Tibial artery (tissue), 4 donors: ENCODE results near the gene USH1G.
"Not testable (repeated sequence)": the region's sequence is repeated elsewhere in the genome, so short reads cannot be mapped to it uniquely, and the experiment has no call there.

Experiments
- DNase-seq, 2 donors: peaks; one replicate each; pipeline ENCODE4 v3.0.0-alpha.2; 2019
- H3K27ac ChIP-seq, 2 donors: fragments of 200-600 bp; sonication (generic) in 1 of 2; 1 replicate in 1 of 2; 2 replicates in 1 of 2; pipeline ENCODE4 v1.5.1; 2018 to 2019; ENCODE audit warnings: mild to moderate bottlenecking in 1 of 2
- H3K27me3 ChIP-seq, 2 donors: fragments of 200-600 bp; sonication (generic) in 1 of 2; one replicate each; pipeline versions ENCODE4 v1.5.1 to v1.6.0; 2016 to 2019
- H3K36me3 ChIP-seq, 3 donors: fragments of 200-600 bp; sonication (generic) in 2 of 3; one replicate each; pipeline ENCODE4 v1.5.1; 2016 to 2019; ENCODE audit warnings: mild to moderate bottlenecking in 2 of 3
- H3K4me1 ChIP-seq, 4 donors: fragments of 200-600 bp; sonication (generic) in 2 of 4; 1 replicate in 3 of 4; 2 replicates in 1 of 4; pipeline ENCODE4 v1.5.1; 2016 to 2019
- H3K4me3 ChIP-seq, 2 donors: fragments of 200-600 bp; sonication (generic) in 1 of 2; 1 replicate in 1 of 2; 2 replicates in 1 of 2; pipeline ENCODE4 v1.5.1; 2018 to 2019; ENCODE audit warnings: mild to moderate bottlenecking in 2 of 2
- H3K9me3 ChIP-seq, 3 donors: fragments of 200-600 bp; sonication (generic) in 1 of 3; one replicate each; pipeline ENCODE4 v1.5.1; 2016 to 2019
- intact Hi-C: fragments of 100-400 bp; cut with DNase I; formaldehyde crosslinking; loops from one replicate; pipeline ENCODE4 v1.15.0; 2023; ENCODE audit warnings: low total_unique reads
- TF ChIP-seq, protein P1 (sequence below), 2 experiments: fragments of 200-600 bp in 1 of 2; fragments of 450-650 bp in 1 of 2; IDR thresholded peaks; one replicate each; pipeline ENCODE4 v1.5.1; 2017 to 2019; ENCODE audit warnings: antibody characterized with exemption in 2 of 2, mild to moderate bottlenecking in 1 of 2, moderate library complexity in 1 of 2

USH1G gene

DNA sequence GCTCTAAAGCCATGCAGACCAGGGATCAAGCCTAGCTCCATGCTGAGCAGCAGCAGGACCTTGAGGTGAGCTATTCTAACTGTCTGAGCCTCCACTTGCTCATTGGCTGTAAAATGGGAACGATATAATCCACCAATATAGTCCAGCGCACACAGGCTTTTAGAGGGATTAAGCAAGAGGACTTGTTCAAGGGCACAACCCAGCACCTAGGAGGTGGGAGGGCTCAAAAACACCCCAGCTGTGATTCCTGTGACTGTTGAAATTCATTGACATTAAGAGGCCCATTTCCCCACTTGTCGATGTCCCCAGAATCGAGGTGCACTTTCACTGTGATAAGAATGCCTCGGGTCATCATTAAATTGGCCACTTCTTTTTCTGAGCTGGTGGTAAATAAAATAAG lies 4.1 kb downstream of the USH1G start:
- H3K27ac ChIP-seq: no peak overlapping the region
- no peaks in the 10 kb centered on the region for H3K36me3 ChIP-seq
- no peak overlapping the region for H3K4me3 ChIP-seq
- TF ChIP-seq, protein P1, sequence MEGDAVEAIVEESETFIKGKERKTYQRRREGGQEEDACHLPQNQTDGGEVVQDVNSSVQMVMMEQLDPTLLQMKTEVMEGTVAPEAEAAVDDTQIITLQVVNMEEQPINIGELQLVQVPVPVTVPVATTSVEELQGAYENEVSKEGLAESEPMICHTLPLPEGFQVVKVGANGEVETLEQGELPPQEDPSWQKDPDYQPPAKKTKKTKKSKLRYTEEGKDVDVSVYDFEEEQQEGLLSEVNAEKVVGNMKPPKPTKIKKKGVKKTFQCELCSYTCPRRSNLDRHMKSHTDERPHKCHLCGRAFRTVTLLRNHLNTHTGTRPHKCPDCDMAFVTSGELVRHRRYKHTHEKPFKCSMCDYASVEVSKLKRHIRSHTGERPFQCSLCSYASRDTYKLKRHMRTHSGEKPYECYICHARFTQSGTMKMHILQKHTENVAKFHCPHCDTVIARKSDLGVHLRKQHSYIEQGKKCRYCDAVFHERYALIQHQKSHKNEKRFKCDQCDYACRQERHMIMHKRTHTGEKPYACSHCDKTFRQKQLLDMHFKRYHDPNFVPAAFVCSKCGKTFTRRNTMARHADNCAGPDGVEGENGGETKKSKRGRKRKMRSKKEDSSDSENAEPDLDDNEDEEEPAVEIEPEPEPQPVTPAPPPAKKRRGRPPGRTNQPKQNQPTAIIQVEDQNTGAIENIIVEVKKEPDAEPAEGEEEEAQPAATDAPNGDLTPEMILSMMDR (IDR thresholded peaks at IDR 0.05): no peak
- peaks cover 5 to 85% of the 10 kb centered on the region in 2 donors for H3K27me3 ChIP-seq
- H3K4me1 ChIP-seq: peaks cover 0 to 16% (median 11%) of the 10 kb centered on the region in 4 donors
- no peak for DNase-seq
- intact Hi-C loops: no loop called here
- H3K9me3 ChIP-seq: no peaks in the 10 kb centered on the region

DNA sequence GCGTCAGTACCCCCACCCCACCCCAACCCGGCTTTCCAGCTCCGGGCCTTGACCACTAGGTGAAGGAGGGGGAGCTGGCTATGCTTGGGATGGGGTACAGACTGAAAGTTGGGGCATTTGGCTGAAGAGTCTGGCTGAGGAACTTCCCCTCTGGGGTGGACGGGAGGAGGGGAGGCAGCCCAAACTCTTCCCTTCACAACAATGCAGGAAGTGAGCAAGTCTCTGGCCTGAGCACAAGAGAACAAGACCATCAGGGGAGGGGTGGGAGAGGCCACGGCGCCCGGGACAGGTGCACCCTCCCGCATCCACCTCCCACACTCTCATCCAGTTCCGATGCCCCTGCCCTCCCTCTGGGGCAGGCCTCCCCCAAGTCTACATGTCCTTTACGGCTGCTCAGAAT lies 5.6 kb downstream of the USH1G start:
- DNase-seq: no peak
- H3K27me3 ChIP-seq: peaks cover 0 to 70% of the 10 kb centered on the region in 2 donors
- intact Hi-C loops: no loop called here
- TF ChIP-seq, protein P1 (IDR thresholded peaks at IDR 0.05): no peak
- H3K4me3 ChIP-seq: no peak overlapping the region
- no peaks in the 10 kb centered on the region for H3K9me3 ChIP-seq
- no peak overlapping the region for H3K27ac ChIP-seq
- no peaks in the 10 kb centered on the region for H3K36me3 ChIP-seq
- H3K4me1 ChIP-seq: peaks cover 0 to under 1% (median 0%) of the 10 kb centered on the region in 4 donors

DNA sequence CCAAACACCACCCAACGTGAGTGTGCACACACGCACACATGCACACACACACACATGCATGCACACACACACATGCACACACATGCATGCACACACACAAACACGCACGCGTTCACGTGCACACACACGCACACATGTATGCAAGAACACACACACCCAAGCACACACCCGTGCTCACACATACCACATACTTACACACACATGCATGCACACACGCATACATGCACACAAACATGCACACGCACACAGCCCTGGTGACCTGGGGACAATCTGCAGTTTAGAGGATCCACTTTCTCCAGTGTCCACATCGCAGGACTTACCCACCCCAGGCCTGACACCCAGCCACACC lies 6.2 kb downstream of the USH1G start:
- no peak for DNase-seq
- H3K4me3 ChIP-seq: no peak overlapping the region
- H3K9me3 ChIP-seq: no peaks in the 10 kb centered on the region
- intact Hi-C loops: no loop called here
- peaks cover 0 to 64% of the 10 kb centered on the region in 2 donors for H3K27me3 ChIP-seq
- H3K27ac ChIP-seq: no peak overlapping the region
- TF ChIP-seq, protein P1 (IDR thresholded peaks at IDR 0.05): no peak
- H3K4me1 ChIP-seq: no peaks in the 10 kb centered on the region
- no peaks in the 10 kb centered on the region for H3K36me3 ChIP-seq

DNA sequence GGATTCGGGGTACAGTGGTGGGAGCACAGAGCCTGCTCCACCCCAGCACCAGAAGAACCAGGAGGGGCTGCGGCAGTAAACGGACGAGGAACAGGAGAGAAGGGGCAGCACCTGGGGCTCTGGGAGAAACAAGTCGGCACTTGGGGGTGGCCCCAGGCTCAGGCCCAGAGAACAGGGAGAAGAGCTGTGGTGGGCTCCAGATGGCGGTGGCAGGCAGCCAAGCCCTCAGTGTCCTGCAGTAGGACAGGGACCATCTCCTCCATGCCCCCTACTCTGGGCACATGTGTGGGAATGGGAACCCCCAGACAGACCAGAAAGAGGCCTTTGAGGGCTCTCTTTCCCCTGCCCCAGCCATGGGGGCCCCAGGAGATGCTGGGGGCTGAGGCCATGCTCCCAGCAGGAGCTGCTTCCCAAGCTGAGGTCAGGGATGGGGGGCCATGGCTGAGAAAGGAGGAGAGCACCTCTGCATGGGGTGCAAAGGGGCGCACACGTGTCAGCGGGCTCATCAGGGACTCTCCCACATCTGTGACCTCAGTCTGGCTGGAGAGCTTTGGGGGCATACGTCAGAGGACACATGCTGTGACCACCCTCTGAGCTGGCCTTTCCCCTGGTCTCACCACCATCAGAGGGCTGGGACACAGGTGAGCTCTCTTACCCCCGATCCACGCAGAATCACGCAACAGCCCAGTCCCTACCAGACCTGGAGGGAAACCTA lies 6.8 kb downstream of the USH1G start:
- H3K4me1 ChIP-seq: no peaks in the 10 kb centered on the region
- DNase-seq: no peak
- no peak overlapping the region for H3K27ac ChIP-seq
- H3K27me3 ChIP-seq: peaks cover 0 to 59% of the 10 kb centered on the region in 2 donors
- H3K4me3 ChIP-seq: no peak overlapping the region
- no peaks in the 10 kb centered on the region for H3K9me3 ChIP-seq
- intact Hi-C loops: no loop called here
- no peaks in the 10 kb centered on the region for H3K36me3 ChIP-seq
- TF ChIP-seq, protein P1 (IDR thresholded peaks at IDR 0.05): no peak

DNA sequence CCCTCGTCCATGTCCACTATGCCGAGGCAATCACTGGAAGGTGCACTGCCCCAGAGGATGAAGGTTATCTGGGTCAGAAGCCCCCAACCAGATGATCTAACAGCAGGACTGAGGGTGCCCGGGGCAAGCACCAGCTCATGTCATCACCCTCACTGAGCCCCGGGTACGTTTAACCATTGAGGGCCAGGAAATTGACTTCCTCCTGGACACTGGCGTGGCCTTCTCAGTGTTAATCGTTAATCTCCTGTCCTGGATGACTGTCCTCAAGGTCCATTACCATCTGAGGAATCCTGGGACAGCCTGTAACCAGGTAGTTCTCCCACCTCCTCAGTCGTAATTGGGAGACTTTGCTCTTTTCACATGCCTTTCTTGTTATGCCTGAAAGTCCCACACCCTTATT lies 11.6 kb downstream of the USH1G start:
- intact Hi-C loops, H3K4me1 ChIP-seq, H3K9me3 ChIP-seq, DNase-seq, H3K27ac ChIP-seq, H3K36me3 ChIP-seq, H3K4me3 ChIP-seq: not testable (repeated sequence)
- peaks cover 0 to 28% of the 10 kb centered on the region in 2 donors for H3K27me3 ChIP-seq

DNA sequence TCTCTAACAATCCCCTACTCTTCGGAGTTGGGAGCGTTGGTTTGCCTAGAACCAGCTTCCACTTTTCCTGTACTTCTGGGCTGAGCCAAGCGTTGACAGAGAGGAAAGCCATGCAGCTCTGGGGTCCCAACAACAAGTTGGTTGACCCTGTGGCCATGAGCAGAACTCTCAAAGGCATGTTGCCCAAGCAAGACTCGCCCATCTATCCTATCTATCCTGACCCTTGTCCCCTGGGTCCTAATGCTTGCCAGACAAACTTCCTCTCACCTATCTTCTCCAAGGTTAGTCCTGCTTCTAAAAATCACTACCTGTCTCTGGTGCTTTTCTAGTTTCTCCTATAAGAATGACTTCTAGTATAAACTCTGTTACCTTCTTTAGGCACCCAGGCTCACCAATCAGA lies 14.0 kb downstream of the USH1G start:
- DNase-seq, H3K36me3 ChIP-seq, H3K27ac ChIP-seq, intact Hi-C loops, H3K4me3 ChIP-seq, H3K9me3 ChIP-seq, H3K4me1 ChIP-seq: not testable (repeated sequence)
- peaks cover 0 to 26% of the 10 kb centered on the region in 2 donors for H3K27me3 ChIP-seq

DNA sequence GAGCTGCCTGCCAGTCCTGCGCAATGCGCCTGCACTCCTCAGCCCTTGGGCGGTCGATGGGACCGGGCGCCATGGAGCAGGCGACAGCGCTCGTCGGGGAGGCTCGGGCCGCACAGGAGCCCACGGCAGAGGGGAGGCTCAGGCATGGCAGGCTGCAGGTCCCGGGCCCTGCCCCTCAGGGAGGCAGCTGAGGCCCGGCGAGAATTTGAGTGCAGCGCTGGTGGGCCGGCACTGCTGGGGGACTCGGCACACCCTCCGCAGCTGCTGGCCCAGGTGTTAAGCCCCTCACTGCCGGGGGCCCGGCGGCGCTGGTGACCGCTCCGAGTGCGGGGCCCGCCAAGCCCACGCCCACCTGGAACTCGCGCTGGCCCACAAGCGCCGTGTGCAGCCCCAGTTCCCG lies 16.0 kb downstream of the USH1G start:
- intact Hi-C loops: no loop called here
- H3K27me3 ChIP-seq: peaks cover 0 to 45% of the 10 kb centered on the region in 2 donors
- TF ChIP-seq, protein P1 (IDR thresholded peaks at IDR 0.05): no peak
- H3K27ac ChIP-seq: no peak overlapping the region
- no peaks in the 10 kb centered on the region for H3K9me3 ChIP-seq
- H3K4me3 ChIP-seq: no peak overlapping the region
- H3K36me3 ChIP-seq: no peaks in the 10 kb centered on the region
- no peak for DNase-seq
- no peaks in the 10 kb centered on the region for H3K4me1 ChIP-seq

DNA sequence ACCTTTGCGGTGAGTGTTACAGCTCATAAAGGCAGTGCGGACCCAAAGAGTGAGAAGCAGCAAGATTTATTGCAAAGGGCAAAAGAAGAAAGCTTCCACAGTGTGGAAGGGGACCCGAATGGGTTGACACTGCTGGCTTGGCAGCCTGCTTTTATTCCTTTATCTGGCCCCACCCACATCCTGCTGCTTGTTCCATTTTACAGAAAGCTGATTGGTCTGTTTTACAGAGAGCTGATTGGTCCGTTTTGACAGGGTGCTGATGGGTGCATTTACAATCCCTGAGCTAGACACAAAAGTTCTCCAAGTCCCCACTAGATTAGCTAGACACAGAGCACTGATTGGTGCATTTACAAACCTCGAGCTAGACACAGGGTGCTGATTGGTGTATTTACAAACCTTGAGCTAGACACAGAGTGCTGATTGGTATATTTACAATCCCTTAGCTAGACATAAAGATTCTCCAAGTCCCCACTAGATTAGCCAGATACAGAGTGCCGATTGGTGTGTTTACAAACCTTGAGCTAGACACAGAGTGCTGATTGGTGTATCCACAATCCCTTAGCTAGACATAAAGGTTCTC lies 16.8 kb downstream of the USH1G start:
- H3K9me3 ChIP-seq, H3K4me3 ChIP-seq, H3K36me3 ChIP-seq, H3K4me1 ChIP-seq, H3K27ac ChIP-seq, intact Hi-C loops, DNase-seq: not testable (repeated sequence)
- peaks cover 0 to 50% of the 10 kb centered on the region in 2 donors for H3K27me3 ChIP-seq
